HEK293 (cell line): ENCODE data around the gene PLCB3.

ENCODE experiments used
- CTCF ChIA-PET: fragments of 350-600 bp; formaldehyde crosslinking; extraction: SDS; loops from one replicate; lab custom pipeline; 2021; ENCODE audit warnings: antibody characterized with exemption; lab: Yijun Ruan, JAX
- POLR2A ChIA-PET: fragments of 300-600 bp; formaldehyde crosslinking; extraction: SDS; loops from one replicate; lab custom pipeline; 2020; ENCODE audit warnings: antibody characterized with exemption, inconsistent platforms; lab: Yijun Ruan, JAX
- H3K27ac ChIP-seq: fragments of 200-500 bp; sonication (Bioruptor generic); 2 replicates; pipeline ENCODE4 v1.5.1; 2014; ENCODE audit warnings: low read depth, low read length, control low read depth, inconsistent platforms; ENCODE audit errors: extremely low read depth
- H3K36me3 ChIP-seq, 2 experiments: fragments of 200-500 bp in 1 of 2; sonication (Bioruptor generic) in 1 of 2; 1 replicate in 1 of 2; 2 replicates in 1 of 2; pipeline ENCODE4 v1.5.1; 2014 to 2017; ENCODE audit warnings: inconsistent platforms in 2 of 2, low read length in 2 of 2; ENCODE audit not compliant: control insufficient read depth in 2 of 2, insufficient read depth in 1 of 2
- H3K4me1 ChIP-seq: fragments of 200-500 bp; sonication (Bioruptor generic); 2 replicates; pipeline ENCODE4 v1.5.1; 2014; ENCODE audit warnings: mild to moderate bottlenecking, low read length, inconsistent platforms; ENCODE audit not compliant: control insufficient read depth, insufficient read depth
- H3K4me3 ChIP-seq: 2 replicates; pipeline ENCODE4 v1.5.1; 2011; ENCODE audit warnings: low read depth, mild to moderate bottlenecking, control low read depth, low read length, moderate library complexity
- H3K9me3 ChIP-seq: fragments of 200-500 bp; sonication (Bioruptor generic); 2 replicates; pipeline ENCODE4 v1.5.1; 2014; ENCODE audit warnings: low read depth, low read length, inconsistent platforms; ENCODE audit not compliant: control insufficient read depth, insufficient read depth
- SCRT2 ChIP-seq: fragments of 450-650 bp; formaldehyde crosslinking; IDR thresholded peaks from 2 replicates; pipeline ENCODE4 v1.5.1; 2016; ENCODE audit warnings: missing biosample characterization, missing genetic modification characterization
- YY1 ChIP-seq: fragments of 450-650 bp; formaldehyde crosslinking; IDR thresholded peaks from 2 replicates; pipeline ENCODE4 v1.5.1; 2018; ENCODE audit warnings: missing biosample characterization, missing genetic modification characterization
- ZFHX2 ChIP-seq: fragments of 450-650 bp; formaldehyde crosslinking; conservative IDR thresholded peaks from 2 replicates; pipeline ENCODE4 v1.5.1; 2016; ENCODE audit warnings: missing biosample characterization, missing genetic modification characterization
- ZIC2 ChIP-seq: fragments of 450-650 bp; formaldehyde crosslinking; IDR thresholded peaks from 2 replicates; pipeline ENCODE4 v1.5.1; 2016; ENCODE audit warnings: missing biosample characterization, missing genetic modification characterization
- ZSCAN30 ChIP-seq: fragments of 450-650 bp; IDR thresholded peaks from 2 replicates; pipeline ENCODE4 v1.5.1; 2018; ENCODE audit warnings: missing biosample characterization, mild to moderate bottlenecking, missing genetic modification characterization, moderate library complexity
- TF ChIP-seq, protein P1 (sequence below): fragments of 450-650 bp; formaldehyde crosslinking; IDR thresholded peaks from 2 replicates; pipeline ENCODE4 v1.5.1; 2016; ENCODE audit warnings: missing biosample characterization, missing genetic modification characterization
- TF ChIP-seq, protein P2 (sequence below): fragments of 450-650 bp; formaldehyde crosslinking; IDR thresholded peaks from 2 replicates; pipeline ENCODE4 v1.5.1; 2016; ENCODE audit warnings: missing biosample characterization, missing genetic modification characterization
- TF ChIP-seq, protein P3 (sequence below): fragments of 450-650 bp; IDR thresholded peaks from 2 replicates; pipeline ENCODE4 v1.5.1; 2018; ENCODE audit warnings: missing biosample characterization, mild to moderate bottlenecking, missing genetic modification characterization
- TF ChIP-seq, protein P4 (sequence below): fragments of 450-650 bp; formaldehyde crosslinking; IDR thresholded peaks from 2 replicates; pipeline ENCODE4 v1.5.1; 2016; ENCODE audit warnings: missing biosample characterization, missing genetic modification characterization
- TF ChIP-seq, protein P5 (sequence below): fragments of 450-650 bp; formaldehyde crosslinking; IDR thresholded peaks from 2 replicates; pipeline ENCODE4 v1.5.1; 2016; ENCODE audit warnings: missing biosample characterization, missing genetic modification characterization

PLCB3 gene

DNA sequence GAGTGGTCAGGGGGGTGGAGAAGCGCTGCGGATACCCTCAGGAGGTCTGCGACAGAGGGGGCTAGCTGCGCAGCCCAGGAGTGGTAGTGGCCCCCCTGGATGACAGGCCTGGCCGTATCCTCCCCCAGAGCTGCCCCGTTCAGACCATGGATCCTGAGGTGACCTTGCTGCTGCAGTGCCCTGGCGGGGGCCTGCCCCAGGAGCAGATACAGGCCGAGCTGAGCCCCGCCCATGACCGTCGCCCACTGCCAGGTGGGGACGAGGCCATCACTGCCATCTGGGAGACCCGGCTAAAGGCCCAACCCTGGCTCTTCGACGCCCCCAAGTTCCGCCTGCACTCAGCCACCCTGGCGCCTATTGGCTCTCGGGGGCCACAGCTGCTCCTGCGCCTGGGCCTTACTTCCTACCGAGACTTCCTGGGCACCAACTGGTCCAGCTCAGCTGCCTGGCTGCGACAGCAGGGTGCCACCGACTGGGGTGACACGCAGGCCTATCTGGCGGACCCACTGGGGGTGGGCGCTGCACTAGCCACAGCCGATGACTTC, 24.8 kb upstream of the PLCB3 start (continued):
- TF ChIP-seq, protein P1, sequence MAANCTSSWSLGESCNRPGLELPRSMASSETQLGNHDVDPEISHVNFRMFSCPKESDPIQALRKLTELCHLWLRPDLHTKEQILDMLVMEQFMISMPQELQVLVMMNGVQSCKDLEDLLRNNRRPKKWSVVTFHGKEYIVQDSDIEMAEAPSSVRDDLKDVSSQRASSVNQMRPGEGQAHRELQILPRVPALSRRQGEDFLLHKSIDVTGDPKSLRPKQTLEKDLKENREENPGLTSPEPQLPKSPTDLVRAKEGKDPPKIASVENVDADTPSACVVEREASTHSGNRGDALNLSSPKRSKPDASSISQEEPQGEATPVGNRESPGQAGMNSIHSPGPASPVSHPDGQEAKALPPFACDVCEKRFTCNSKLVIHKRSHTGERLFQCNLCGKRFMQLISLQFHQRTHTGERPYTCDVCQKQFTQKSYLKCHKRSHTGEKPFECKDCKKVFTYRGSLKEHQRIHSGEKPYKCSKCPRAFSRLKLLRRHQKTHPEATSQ (tag by site-specific recombination) = no peak
- TF ChIP-seq, protein P2, sequence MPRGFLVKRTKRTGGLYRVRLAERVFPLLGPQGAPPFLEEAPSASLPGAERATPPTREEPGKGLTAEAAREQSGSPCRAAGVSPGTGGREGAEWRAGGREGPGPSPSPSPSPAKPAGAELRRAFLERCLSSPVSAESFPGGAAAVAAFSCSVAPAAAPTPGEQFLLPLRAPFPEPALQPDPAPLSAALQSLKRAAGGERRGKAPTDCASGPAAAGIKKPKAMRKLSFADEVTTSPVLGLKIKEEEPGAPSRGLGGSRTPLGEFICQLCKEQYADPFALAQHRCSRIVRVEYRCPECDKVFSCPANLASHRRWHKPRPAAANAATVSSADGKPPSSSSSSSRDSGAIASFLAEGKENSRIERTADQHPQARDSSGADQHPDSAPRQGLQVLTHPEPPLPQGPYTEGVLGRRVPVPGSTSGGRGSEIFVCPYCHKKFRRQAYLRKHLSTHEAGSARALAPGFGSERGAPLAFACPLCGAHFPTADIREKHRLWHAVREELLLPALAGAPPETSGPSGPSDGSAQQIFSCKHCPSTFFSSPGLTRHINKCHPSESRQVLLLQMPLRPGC (tag by site-specific recombination) = no peak
- TF ChIP-seq, protein P3, sequence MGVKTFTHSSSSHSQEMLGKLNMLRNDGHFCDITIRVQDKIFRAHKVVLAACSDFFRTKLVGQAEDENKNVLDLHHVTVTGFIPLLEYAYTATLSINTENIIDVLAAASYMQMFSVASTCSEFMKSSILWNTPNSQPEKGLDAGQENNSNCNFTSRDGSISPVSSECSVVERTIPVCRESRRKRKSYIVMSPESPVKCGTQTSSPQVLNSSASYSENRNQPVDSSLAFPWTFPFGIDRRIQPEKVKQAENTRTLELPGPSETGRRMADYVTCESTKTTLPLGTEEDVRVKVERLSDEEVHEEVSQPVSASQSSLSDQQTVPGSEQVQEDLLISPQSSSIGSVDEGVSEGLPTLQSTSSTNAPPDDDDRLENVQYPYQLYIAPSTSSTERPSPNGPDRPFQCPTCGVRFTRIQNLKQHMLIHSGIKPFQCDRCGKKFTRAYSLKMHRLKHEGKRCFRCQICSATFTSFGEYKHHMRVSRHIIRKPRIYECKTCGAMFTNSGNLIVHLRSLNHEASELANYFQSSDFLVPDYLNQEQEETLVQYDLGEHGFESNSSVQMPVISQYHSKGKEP (tag by site-specific recombination) = no peak
- peak; percentile 49; the same call in 1 of the 2 replicates for TF ChIP-seq ZFHX2 (tag by site-specific recombination)
- TF ChIP-seq ZIC2 = peak; percentile 35; the same call in 1 of the 2 replicates

DNA sequence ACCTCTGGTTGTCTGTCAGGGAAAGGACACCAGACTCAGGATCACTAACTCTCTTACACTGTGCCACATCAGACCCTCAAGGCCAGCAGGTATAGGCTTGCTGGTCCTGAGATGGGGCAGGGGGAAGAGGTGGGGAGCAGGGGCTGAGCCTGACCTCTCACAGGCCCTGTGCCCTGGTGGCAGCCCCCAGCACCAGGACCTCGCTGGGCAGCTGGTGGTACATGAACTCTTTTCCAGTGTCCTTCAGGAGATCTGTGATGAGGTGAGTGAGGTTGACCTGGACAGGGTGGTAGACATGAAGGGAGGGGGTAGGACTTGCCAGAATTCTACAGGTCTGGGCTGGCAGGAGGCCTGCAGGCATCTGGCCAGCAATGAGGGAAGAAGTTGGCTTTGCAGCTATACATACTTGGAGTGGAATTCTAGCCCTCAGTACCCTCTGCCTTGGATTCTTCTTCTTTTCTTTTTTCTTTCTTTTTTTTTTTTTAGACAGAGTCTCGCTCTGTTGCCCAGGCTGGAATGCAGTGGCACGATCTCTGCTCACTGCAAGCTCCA, 23.8 kb upstream of the PLCB3 start:
- peaks cover 3% of the 10 kb centered on the region; the same call in 1 of the 2 replicates for H3K4me1 ChIP-seq
- ChIA-PET CTCF (interaction anchor here (0.6 to 1.2 kb wide), 2 partner anchors 50 to 390 kb away, joined by 3 read pairs; no protein-coding TSS in a partner anchor), POLR2A (interaction anchor here (1.0 to 3.5 kb wide), 4 partner anchors 14 to 44 kb away, joined by 5 to 29 read pairs (median 9); partner anchors contain the start of genes FKBP2 and STIP1)
- H3K27ac ChIP-seq = no peak overlapping the region
- H3K36me3 ChIP-seq = peaks cover 0 to 17% of the 10 kb centered on the region in 2 experiments; a peak in 1 of 3 replicates
- H3K4me3 ChIP-seq = no peak overlapping the region
- H3K9me3 ChIP-seq = no peaks in the 10 kb centered on the region
- no peak for TF ChIP-seq ZSCAN30 (tag by site-specific recombination)
- peak; percentile 72 for TF ChIP-seq SCRT2 (tag by site-specific recombination)

DNA sequence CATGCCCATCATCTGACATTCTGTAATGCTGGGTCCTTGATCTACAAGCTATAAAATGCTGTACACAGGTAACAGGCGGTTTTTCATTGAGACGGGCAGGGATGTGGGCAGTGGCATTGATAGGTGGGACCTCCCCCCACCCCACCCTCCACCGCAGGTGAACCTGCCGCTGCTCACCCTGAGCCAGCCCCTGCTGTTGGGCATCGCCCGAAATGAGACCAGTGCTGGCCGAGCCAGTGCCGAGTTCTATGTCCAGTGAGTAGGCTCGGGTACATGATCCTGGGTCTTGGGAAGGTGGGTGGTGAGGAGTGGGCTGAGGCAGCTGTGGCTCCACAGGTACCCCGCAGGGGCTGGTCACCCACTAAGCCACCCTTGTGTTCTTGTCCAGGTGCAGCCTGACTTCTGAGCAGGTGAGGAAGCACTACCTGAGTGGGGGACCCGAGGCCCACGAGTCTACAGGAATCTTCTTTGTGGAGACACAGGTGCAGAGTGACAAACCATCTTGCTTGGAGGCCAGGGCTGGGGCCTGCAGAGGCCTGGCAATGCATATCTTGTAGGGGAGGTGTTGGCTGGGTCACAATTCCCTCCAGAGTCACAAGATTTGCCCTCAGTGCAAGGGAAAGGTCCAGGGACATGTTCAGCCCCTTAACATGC, 22.1 kb upstream of the PLCB3 start:
- no peak overlapping the region for H3K4me3 ChIP-seq
- peak; percentile 34; the same call in 1 of the 2 replicates for TF ChIP-seq SCRT2 (tag by site-specific recombination)
- no peak for TF ChIP-seq YY1 (tag by site-specific recombination)
- H3K27ac ChIP-seq = no peak overlapping the region
- H3K36me3 ChIP-seq = peaks cover 0 to 5% of the 10 kb centered on the region in 2 experiments; a peak in 1 of 3 replicates
- H3K9me3 ChIP-seq = no peaks in the 10 kb centered on the region
- H3K4me1 ChIP-seq = peaks cover 3% of the 10 kb centered on the region; the same call in 1 of the 2 replicates
- POLR2A ChIA-PET = interaction anchor here (0.8 to 3.5 kb wide), 2 partner anchors 12 to 44 kb away, joined by 3 to 29 read pairs; partner anchors contain the start of genes FKBP2 and STIP1
- CTCF ChIA-PET = interaction anchor here (0.6 to 1.7 kb wide), 3 partner anchors 25 to 228 kb away, joined by 3 to 5 read pairs (median 4); no protein-coding TSS in a partner anchor

DNA sequence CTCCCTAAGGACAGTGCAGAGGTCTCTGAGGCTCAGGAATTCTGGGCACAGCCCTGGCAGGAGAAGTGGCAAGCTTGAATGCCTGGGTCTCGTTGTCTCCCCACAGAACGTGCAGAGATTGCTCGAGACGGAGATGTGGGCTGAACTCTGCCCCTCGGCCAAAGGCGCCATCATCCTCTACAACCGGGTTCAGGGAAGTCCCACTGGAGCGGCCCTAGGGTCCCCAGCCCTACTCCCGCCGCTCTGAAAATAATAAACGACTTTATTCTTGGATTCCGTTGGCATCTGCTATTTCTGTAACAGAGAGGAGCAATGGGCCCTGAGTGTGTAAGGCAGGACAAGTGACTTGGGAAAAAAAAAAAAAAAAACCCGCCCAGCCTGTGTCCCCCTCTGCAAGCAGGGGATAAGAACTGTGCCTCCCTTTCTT, 21.6 kb upstream of the PLCB3 start:
- Histone ChIP-seq H3K4me3 (peak overlapping the region; percentile 34), H3K9me3 (no peaks in the 10 kb centered on the region), H3K36me3 (no peaks in the 10 kb centered on the region), H3K4me1 (peaks cover 3% of the 10 kb centered on the region; the same call in 1 of the 2 replicates), H3K27ac (peak overlapping the region; percentile 42; the same call in 1 of the 2 replicates)
- CTCF ChIA-PET = interaction anchor here (0.6 to 1.7 kb wide), 4 partner anchors 25 to 1525 kb away, joined by 3 to 5 read pairs (median 4); no protein-coding TSS in a partner anchor
- POLR2A ChIA-PET = interaction anchor here (0.8 to 0.9 kb wide), 2 partner anchors 10 to 55 kb away, joined by 3 read pairs; partner anchors contain the start of gene BAD
- TF ChIP-seq, protein P4, sequence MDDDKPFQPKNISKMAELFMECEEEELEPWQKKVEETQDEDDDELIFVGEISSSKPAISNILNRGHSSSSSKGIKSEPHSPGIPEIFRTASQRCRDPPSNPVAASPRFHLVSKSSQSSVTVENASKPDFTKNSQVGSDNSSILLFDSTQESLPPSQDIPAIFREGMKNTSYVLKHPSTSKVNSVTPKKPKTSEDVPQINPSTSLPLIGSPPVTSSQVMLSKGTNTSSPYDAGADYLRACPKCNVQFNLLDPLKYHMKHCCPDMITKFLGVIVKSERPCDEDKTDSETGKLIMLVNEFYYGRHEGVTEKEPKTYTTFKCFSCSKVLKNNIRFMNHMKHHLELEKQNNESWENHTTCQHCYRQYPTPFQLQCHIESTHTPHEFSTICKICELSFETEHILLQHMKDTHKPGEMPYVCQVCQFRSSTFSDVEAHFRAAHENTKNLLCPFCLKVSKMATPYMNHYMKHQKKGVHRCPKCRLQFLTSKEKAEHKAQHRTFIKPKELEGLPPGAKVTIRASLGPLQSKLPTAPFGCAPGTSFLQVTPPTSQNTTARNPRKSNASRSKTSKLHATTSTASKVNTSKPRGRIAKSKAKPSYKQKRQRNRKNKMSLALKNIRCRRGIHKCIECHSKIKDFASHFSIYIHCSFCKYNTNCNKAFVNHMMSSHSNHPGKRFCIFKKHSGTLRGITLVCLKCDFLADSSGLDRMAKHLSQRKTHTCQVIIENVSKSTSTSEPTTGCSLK = no peak
- TF ChIP-seq, protein P5, sequence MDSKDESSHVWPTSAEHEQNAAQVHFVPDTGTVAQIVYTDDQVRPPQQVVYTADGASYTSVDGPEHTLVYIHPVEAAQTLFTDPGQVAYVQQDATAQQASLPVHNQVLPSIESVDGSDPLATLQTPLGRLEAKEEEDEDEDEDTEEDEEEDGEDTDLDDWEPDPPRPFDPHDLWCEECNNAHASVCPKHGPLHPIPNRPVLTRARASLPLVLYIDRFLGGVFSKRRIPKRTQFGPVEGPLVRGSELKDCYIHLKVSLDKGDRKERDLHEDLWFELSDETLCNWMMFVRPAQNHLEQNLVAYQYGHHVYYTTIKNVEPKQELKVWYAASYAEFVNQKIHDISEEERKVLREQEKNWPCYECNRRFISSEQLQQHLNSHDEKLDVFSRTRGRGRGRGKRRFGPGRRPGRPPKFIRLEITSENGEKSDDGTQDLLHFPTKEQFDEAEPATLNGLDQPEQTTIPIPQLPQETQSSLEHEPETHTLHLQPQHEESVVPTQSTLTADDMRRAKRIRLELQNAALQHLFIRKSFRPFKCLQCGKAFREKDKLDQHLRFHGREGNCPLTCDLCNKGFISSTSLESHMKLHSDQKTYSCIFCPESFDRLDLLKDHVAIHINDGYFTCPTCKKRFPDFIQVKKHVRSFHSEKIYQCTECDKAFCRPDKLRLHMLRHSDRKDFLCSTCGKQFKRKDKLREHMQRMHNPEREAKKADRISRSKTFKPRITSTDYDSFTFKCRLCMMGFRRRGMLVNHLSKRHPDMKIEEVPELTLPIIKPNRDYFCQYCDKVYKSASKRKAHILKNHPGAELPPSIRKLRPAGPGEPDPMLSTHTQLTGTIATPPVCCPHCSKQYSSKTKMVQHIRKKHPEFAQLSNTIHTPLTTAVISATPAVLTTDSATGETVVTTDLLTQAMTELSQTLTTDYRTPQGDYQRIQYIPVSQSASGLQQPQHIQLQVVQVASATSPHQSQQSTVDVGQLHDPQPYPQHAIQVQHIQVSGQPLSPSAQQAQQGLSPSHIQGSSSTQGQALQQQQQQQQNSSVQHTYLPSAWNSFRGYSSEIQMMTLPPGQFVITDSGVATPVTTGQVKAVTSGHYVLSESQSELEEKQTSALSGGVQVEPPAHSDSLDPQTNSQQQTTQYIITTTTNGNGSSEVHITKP (tag by site-specific recombination) = peak; percentile 91
